GM21737 (cell line): Measurements from ENCODE around the gene MAPK11.
A peak's percentile ranks its signal among the peaks of the same experiment; 100 is the strongest.

Experiments used
- ATAC-seq: cut with Tn5 transposase; IDR thresholded peaks from one replicate; pipeline ENCODE4 v1.9.1; 2021; ENCODE audit warnings: mild to moderate bottlenecking, moderate library complexity; ENCODE audit not compliant: unreplicated experiment

MAPK11 gene

DNA sequence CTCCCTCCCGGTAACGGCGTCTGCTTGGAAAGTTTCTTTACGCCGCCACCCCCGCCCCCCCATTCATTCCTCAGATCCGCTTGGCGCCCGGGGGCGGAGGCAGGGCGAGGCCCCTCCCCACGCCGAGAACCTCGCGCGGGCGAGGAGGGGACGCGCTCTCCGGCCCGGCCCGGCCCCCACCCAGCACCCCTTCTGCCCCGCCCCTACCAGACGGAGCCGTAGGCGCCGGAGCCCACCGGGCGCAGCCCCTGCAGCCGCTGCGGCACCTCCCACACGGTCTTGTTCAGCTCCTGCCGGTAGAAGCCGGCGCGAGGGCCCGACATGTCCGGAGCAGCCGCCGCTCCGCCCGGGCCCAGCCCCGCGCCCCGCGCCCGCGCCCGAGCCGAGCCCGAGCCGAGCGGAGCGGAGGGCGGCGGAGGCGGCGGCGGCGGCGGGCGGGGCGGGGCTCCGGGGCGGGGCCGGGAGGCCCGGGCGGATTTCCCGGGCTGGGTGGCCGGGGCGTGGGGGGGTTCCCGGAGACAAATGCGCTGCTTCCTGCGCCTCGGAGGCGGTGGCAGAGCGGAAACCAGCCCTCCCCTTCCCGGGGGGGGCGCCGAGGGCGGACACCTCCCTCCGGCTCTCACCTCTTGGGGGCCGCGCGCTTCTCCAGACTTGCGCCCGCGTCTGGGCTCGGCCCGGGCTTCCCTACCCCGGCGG, at the start of gene MAPK11:
Gene MAPK11, minus strand, starts transcription at position 411 of the 696 bp plus-strand sequence. Its CDS starts 88 bp downstream, at position 323.
- ATAC-seq, result no peak

- ATAC-seq, result no peak
Measured at GRCh38 chr22:50319503-50319951, 49.3 kb upstream of the MAPK11 start.

- ATAC-seq, result no peak
Measured at GRCh38 chr22:50318698-50319411, 48.7 kb upstream of the MAPK11 start.

DNA sequence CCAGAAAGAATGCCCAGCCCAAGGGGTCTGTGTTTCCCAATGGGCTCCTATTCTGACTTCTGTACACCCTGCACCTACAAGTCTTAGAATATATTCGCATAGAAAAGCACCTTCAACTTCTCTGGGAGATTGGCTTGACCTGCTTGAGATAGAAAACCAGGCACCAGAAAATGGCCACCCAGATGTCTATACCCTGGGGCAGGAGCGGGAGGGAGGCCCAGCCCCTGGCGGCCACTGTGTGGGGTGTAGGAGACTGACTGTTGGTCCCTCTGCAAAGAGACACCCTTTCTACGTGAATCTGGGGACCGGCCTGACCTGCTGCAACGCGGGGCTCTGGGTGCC, 48.1 kb upstream of the MAPK11 start:
- no peak for ATAC-seq

- ATAC-seq, result no peak
Measured at GRCh38 chr22:50317674-50318073, 47.5 kb upstream of the MAPK11 start.

- no peak for ATAC-seq
Measured at GRCh38 chr22:50317178-50317577, 47.0 kb upstream of the MAPK11 start.

DNA sequence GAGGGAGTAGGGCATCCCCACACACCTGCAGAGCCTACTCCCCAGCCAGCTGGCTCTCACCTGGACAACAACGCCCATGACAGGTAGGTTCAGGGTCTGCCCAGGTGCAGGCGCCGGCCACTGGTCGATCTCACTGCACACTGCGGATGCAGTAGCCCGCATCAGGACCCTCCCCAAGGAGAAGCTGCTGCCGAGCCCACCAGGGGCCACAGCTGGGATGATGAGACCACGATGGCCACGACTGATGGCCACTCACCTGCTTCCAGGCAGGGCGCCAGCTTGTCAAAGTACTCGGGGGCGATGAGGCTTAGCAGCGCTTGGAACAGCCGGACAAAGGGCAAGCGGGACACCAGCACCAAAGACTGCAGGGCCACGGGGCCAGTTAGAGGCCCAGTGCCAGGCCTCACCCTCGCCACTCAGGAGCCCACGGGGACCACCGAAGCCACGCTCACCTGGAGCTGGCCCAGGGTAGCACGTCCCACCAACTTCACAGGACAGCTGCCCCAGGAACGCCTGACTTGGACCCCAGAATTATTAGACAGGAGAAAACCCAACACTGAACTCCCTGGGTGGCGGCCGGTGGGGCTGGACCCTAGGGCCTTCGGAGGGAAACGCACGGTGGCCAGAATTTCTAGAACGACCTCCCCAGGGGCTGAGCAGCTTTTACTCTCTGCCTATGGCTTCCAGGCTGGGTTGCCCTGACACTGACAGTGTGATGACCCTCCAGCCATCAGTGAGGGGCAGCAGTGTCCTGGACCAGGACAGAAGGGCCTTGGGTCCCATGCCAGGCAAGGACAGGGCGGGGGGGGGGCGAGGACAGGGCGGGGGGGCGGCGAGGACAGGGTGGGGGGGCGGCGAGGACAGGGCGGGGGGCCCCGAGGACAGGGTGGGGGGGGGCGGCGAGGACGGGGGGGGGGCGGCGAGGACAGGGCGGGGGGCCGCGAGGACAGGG, 46.2 kb upstream of the MAPK11 start:
- ATAC-seq, result no peak

DNA sequence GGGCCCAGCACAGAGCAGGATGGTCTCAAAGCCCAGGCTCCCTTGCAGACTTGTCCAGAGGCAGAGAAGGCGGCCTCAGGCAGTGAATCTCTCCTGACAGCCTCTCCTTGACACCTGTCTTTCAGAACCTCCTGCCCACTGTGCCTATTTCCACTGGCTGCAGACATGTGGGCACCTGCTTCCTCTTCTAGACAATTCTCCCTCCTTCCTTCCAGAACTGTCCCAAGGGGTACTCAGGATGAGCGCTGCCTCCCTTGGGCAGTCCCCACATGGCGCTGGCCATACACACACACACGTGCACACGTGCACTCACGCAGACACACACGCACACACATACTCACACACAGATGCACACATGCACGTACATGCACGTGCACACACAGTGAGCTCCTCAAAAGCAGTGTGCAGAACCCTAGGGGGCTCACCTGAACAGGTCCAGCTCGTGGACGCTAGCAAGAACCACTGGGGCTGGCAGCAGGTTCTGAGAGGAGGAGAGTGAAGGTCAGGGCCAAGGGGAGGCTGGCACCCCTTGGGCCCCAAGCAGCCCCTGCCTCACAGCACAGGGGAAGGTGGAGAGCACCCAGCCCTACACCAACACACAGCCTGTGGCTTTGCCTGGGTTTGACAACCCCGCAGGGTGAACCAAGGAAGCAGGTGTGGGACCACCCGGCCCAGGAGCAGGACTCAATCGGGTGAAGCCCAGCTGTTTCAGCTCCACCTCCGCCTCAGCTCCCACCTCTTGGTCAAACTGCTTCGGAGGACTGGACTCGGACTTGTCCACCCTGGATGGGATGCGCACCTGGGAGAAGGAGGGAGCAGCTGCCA, 45.3 kb upstream of the MAPK11 start:
- ATAC-seq, result no peak

DNA sequence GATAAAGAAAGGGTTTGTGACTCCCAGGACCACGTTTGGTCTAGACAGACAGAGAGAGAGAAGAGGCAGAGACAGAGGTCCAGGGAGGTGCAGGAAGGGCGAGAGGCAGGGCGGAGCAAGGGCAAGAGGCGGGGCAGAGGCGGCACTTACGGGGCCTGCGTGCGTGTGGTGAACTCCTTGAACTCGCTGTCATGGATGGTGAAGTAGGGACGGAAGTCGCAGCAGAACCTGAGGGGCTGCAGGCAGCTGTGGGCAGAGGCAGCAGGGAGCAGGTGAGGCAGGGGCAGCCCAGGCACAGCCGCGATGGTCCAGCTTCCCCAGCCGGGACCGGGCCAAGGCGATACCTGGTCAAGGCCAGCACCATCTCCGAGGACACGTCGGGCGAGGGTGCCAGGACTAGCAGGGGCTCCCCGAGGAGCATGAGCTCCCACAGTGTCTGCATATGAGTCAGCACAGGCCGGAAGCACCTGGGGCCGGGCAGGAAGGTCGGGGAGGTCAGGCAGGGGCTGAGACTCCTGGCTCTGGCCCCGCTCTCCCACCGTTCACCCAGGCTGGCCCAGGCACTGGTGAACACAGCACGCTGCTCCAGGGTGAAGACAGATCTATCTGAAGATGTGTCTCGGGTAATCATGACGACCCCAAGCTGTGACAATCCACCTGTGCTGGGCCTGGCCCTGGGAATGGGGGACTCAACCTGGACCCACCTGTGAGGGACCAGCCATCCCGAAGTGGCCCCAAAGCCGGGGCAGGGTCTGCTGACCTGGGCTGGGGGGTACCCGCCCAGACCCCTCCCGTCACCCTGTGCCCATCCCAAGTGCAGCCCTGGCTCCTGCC, 44.5 kb upstream of the MAPK11 start:
- ATAC-seq, result peak; percentile 71

GRCh38 chr22:50314081-50314454, 43.9 kb upstream of the MAPK11 start:
- no peak for ATAC-seq

- ATAC-seq, result no peak
Measured at GRCh38 chr22:50313600-50313999, 43.4 kb upstream of the MAPK11 start.

DNA sequence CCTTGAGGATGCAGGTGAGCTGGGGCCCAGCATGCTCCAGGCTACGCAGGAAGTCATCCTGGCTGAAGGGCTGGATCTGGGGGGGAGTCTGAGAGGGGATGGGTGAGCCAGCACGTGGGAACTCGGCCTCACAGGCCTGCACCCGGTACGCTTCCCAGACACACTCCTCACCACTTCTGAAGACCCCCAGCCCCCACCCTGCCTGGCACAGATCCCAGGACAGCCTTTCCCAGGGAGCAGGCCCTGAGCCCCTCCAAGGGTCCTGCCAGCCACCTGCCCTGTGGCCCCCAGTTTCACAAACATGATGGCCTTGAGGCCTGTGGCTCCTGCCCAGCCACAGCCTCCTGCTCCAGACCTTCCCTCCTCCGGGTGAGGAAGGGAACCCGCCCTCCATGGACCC, 42.8 kb upstream of the MAPK11 start:
- no peak for ATAC-seq

DNA sequence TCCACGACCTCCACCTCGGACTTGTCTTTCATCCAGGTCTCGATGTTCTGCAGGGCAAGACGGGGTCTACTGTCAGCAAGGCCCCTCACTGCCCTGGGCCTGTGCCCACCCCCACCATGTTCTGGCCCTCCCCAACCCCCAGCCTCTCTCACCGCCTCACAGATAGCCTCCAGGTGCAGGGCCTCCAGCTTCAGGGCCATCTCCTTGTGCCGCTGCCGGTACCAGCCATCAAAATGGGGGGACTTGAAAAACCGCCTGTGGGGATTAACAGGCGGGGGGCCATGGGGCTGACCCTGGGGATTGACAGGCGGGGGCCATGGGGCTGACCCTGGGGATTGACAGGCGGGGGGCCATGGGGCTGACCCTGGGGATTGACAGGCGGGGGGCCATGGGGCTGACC, 42.2 kb upstream of the MAPK11 start:
- ATAC-seq, result no peak

GRCh38 chr22:50311606-50312351, 41.6 kb upstream of the MAPK11 start:
- no peak for ATAC-seq

DNA sequence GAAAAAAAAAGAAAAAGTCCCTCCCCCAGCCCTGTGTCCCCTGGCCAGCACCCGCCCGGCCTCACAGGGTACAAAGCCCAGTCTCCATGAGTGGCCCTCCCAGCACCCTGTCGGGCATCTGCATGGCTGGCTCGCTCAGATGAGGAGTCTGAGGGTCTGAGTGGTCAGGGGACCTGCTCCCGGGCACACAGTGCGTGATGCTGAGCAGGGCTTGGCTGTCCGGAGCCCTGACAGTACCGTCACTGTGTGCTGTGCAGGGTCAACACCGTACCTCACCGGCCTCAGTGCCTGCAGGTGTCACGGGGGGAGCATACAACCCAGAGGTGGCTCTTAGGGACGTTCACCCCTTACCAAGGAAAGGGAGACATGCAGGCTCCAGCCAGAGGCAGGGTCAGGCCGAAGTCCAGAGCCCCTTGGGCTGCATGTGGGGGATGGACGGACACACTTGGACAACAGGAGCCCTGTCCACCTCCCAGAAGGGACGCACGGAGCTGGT, 40.8 kb upstream of the MAPK11 start:
- ATAC-seq, result no peak

DNA sequence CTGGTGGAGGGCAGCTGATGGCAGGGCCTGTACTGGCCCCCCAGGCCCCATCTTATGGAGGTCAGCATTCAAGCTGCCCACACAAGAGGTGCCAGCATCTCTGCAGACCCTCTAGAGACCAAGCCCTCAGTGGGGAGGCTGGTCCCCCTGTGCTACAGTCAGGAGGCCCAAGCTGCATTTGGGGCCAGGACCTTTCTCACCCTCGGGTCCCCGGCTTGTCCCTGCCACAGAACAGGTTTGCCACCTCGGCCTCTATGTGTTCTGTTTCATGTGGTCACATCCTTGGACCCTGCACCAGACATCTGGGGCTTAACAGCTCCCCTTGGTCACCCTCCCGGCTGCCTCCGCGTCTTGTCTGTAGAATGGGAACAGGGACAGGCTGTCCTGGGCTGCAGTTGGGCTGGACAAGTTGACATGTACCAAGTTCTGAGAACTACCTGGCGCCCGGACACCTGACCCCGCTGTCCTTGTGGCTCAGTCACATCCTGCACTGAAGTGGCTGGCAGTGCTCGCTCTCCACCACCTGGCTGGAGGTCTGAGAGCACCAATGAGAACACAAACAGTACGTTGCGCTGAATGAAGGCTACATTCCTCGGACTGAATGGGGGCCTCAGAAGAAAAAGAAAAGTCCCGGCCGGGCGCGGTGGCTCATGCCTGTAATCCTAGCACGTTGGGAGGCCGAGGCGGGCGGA, 40.0 kb upstream of the MAPK11 start:
- no peak for ATAC-seq

- ATAC-seq, result no peak
Measured at GRCh38 chr22:50309601-50309991, 39.4 kb upstream of the MAPK11 start.

DNA sequence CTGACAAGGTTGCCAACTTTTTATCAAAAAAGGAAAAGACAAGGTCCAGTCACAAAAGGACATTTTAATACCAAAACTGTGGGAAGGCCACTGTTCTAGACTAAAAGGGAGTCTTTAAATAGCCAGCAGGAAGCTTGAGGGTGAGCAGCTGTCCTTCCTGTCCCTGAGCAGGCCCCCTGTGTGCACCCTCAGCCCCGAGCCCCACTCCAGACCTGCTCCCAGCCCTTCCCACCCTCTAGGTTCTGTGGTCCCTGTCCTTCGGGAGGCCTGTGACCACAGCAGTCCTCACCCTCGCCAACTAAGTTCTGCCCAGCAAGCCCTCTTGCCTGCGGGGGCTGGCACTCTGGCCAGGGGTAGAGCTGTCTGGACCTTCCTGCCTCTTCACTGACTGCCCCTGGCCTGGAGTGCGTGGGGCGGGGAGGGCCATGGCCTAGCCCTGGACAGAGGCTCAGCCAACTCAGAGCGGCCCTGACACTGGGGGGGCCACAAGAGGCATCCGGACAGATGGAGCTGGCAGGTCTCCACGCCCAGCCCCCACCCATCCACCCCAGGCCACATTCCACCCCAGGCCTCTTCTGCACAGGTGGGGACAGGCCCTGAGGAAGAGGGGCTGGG, 38.9 kb upstream of the MAPK11 start:
- ATAC-seq, result no peak
